HepG2 (cell line): ENCODE measurements around the gene RNH1. TPM values are rescaled to one million over a fixed set of nuclear protein-coding genes. Genes with fewer than 3 reads are reported as not detected.

Experiments
- ATAC-seq: fragments of 200-7000 bp; cut with Tn5 transposase; 3 replicates; pipeline ENCODE4 v1.9.1; 2020; ENCODE audit warnings: mild to moderate bottlenecking, moderate library complexity
- BruUV-seq: library from RNA; stranded (reverse); fragments of 400-500 nt; replicated peaks from 2 replicates; lab custom pipeline; 2021; lab: Mats Ljungman, UMichigan
- CTCF ChIA-PET: fragments of 300-600 bp; formaldehyde crosslinking; extraction: SDS; loops from one replicate; lab custom pipeline; 2021; ENCODE audit warnings: low total read pairs, inconsistent platforms, low intra/inter-chr PET ratio; lab: Yijun Ruan, JAX
- POLR2A ChIA-PET: fragments of 350-600 bp; sonication (Branson Sonifier 250); formaldehyde crosslinking; loops from one replicate; lab custom pipeline; 2020; ENCODE audit warnings: antibody characterized with exemption, inconsistent platforms; lab: Yijun Ruan, JAX
- DNase-seq: peaks from one replicate; pipeline ENCODE4 v3.0.0-alpha.2; 2015; ENCODE audit warnings: low spot score
- FAIRE-seq: peaks from 3 replicates; lab custom pipeline; 2011; peaks lifted over from hg19 to GRCh38; lab: Jason Lieb, UNC
- H2AFZ ChIP-seq: one replicate; pipeline ENCODE4 v1.6.1; 2011; ENCODE audit warnings: low read length, inconsistent platforms
- H3K27ac ChIP-seq: fragments of 300-600 bp; 3 replicates; pipeline ENCODE4 v1.8.0; 2011; ENCODE audit warnings: mixed run types, mild to moderate bottlenecking, mixed read lengths, low read length, inconsistent platforms; ENCODE audit not compliant: insufficient read depth; ENCODE audit errors: extremely low read length
- H3K27me3 ChIP-seq, 2 experiments: fragments of 200-600 bp in 1 of 2; 2 replicates in 1 of 2; 3 replicates in 1 of 2; pipeline versions ENCODE4 v1.6.0 to v1.8.0; 2011; ENCODE audit warnings: low read length in 2 of 2, mild to moderate bottlenecking in 2 of 2, moderate library complexity in 2 of 2, inconsistent platforms in 1 of 2; ENCODE audit not compliant: insufficient read depth in 2 of 2, control insufficient read depth in 1 of 2
- H3K36me3 ChIP-seq, 2 experiments: fragments of 200-600 bp in 1 of 2; replicated peaks in 1 of 2; 2 replicates in 1 of 2; 3 replicates in 1 of 2; pipeline versions ENCODE4 v1.5.1 to v1.8.0; 2011; ENCODE audit warnings: low read length in 2 of 2, inconsistent platforms in 1 of 2; ENCODE audit not compliant: insufficient read depth in 2 of 2, control insufficient read depth in 1 of 2
- H3K4me1 ChIP-seq: 2 replicates; pipeline ENCODE4 v1.5.1; 2012; ENCODE audit warnings: low read length, inconsistent platforms; ENCODE audit not compliant: insufficient read depth
- H3K4me2 ChIP-seq: 2 replicates; pipeline ENCODE4 v1.6.0; 2011; ENCODE audit warnings: low read depth, low read length, inconsistent platforms
- H3K4me3 ChIP-seq, 3 experiments: fragments of 200-600 bp in 1 of 3; sonication (generic), shearing (Covaris generic) in 1 of 3; replicated peaks in 1 of 3; 2 replicates each; pipeline ENCODE4 v1.5.1; 2011 to 2016; ENCODE audit warnings: low read length in 3 of 3, inconsistent platforms in 2 of 3, low read depth in 2 of 3, mild to moderate bottlenecking in 2 of 3, control low read depth in 1 of 3, mixed read lengths in 1 of 3; ENCODE audit not compliant: insufficient read depth in 1 of 3
- H3K79me2 ChIP-seq: one replicate; pipeline ENCODE4 v1.6.1; 2011; ENCODE audit warnings: low read length, inconsistent platforms; ENCODE audit not compliant: insufficient read depth
- H3K9ac ChIP-seq: 2 replicates; pipeline ENCODE4 v1.6.0; 2011; ENCODE audit warnings: mild to moderate bottlenecking, low read depth, low read length, inconsistent platforms; ENCODE audit not compliant: insufficient read depth
- H3K9me3 ChIP-seq: 2 replicates; pipeline ENCODE4 v1.5.1; 2012; ENCODE audit warnings: mild to moderate bottlenecking, low read length
- H4K20me1 ChIP-seq: 2 replicates; pipeline ENCODE4 v1.6.0; 2011; ENCODE audit warnings: inconsistent platforms, mild to moderate bottlenecking, low read length, moderate library complexity; ENCODE audit not compliant: insufficient read depth
- ADNP ChIP-seq: sonication (generic); formaldehyde crosslinking; IDR thresholded peaks from 2 replicates; pipeline ENCODE4 v1.4.0; 2020; ENCODE audit warnings: missing genetic modification reagents
- AGO2 ChIP-seq: fragments of 200-400 bp; formaldehyde crosslinking; optimal IDR thresholded peaks from 2 replicates; pipeline ENCODE3; 2017; ENCODE audit warnings: mild to moderate bottlenecking, low read depth, low read length, moderate library complexity
- ELF4 ChIP-seq: sonication (generic); formaldehyde crosslinking; IDR thresholded peaks from 2 replicates; pipeline ENCODE4 v1.5.0; 2020; ENCODE audit warnings: missing genetic modification reagents, mild to moderate bottlenecking, moderate library complexity, borderline replicate concordance
- HNRNPH1 ChIP-seq: fragments of 200-400 bp; formaldehyde crosslinking; optimal IDR thresholded peaks from 2 replicates; pipeline ENCODE3; 2017; ENCODE audit warnings: mild to moderate bottlenecking, low read depth, low read length
- HNRNPUL1 ChIP-seq: fragments of 200-400 bp; formaldehyde crosslinking; IDR thresholded peaks from 2 replicates; pipeline ENCODE4 v1.6.1; 2017; ENCODE audit warnings: low read depth, mild to moderate bottlenecking, low read length, moderate library complexity
- KLF16 ChIP-seq, 2 experiments: sonication (generic) in 1 of 2; formaldehyde crosslinking in 1 of 2; IDR thresholded peaks; 2 replicates each; pipeline versions ENCODE4 v1.6.1 to v1.8.0; 2016 to 2023; ENCODE audit warnings: missing genetic modification reagents in 2 of 2, missing compliant biosample characterization in 1 of 2
- NFE2L2 ChIP-seq: fragments of 150-350 bp; IDR thresholded peaks from 2 replicates; pipeline ENCODE4 v1.6.1; 2014; ENCODE audit warnings: low read length
- RCOR2 ChIP-seq: IDR thresholded peaks from 2 replicates; pipeline ENCODE4 v1.6.1; 2016; ENCODE audit warnings: missing biosample characterization, missing genetic modification reagents
- SMARCC2 ChIP-seq: fragments of 450-650 bp; IDR thresholded peaks from 2 replicates; pipeline ENCODE4 v1.6.1; 2017; ENCODE audit warnings: antibody characterized with exemption, mild to moderate bottlenecking
- XBP1 ChIP-seq: sonication (generic); formaldehyde crosslinking; IDR thresholded peaks from 2 replicates; pipeline ENCODE4 v1.5.0; 2020; ENCODE audit warnings: missing genetic modification reagents
- ZNF629 ChIP-seq: sonication (generic); formaldehyde crosslinking; conservative IDR thresholded peaks from 2 replicates; pipeline ENCODE4 v1.5.0; 2020; ENCODE audit warnings: missing genetic modification reagents
- WGBS: methylation state at CpG from one replicate; pipeline ENCODE4 v1.1.6; 2017; ENCODE audit warnings: low lambda C conversion rate; 5-methylcytosine and 5-hydroxymethylcytosine counted together
- in situ Hi-C: cut with HindIII; loops from 2 replicates; pipeline ENCODE4 v1.10.0; 2017; ENCODE audit warnings: low pct_unique_long_range_greater_than_20kb; ENCODE audit not compliant: extremely low pct_ligation_motif_present
- intact Hi-C: fragments of 100-400 bp; cut with micrococcal nuclease; formaldehyde crosslinking; loops from one replicate; pipeline ENCODE4 v1.10.0; 2022; ENCODE audit not compliant: unreplicated experiment
- polyA plus RNA-seq, 8 experiments: library from polyadenylated mRNA; depleted of rRNA in 3 of 8; stranded (reverse) in 7 of 8; unstranded in 1 of 8; fragments of >200 nt; fragmentation: Illumina TruSeq in 4 of 8; extraction: Trizol in 4 of 8; gene quantifications; 2 replicates each; pipeline versions ENCODE4 v1.2.1 to v1.2.3, GENCODE V29; 2011 to 2016; ENCODE audit warnings: low read depth in 4 of 8, missing spikeins in 1 of 8, mixed read lengths in 1 of 8; ENCODE audit not compliant: insufficient read depth in 1 of 8
- total RNA-seq, 5 experiments: library from RNA; depleted of rRNA; stranded (reverse); fragments of >200 nt; fragmentation: Illumina TruSeq; extraction: Trizol; gene quantifications; 2 replicates each; pipeline ENCODE4 v1.2.3, GENCODE V29; 2016; ENCODE audit warnings: low read depth in 1 of 5
- TF ChIP-seq, protein P1 (sequence below): sonication (generic); formaldehyde crosslinking; IDR thresholded peaks from 2 replicates; pipeline ENCODE4 v1.4.0; 2020; ENCODE audit warnings: missing genetic modification reagents, borderline replicate concordance

RNH1 gene
- total and polyA plus RNA-seq, 2 of the 13 experiments (the other 11 are each of a cell fraction or from before 2014, with no cell fraction given): 36.0 to 74.1 TPM

DNA sequence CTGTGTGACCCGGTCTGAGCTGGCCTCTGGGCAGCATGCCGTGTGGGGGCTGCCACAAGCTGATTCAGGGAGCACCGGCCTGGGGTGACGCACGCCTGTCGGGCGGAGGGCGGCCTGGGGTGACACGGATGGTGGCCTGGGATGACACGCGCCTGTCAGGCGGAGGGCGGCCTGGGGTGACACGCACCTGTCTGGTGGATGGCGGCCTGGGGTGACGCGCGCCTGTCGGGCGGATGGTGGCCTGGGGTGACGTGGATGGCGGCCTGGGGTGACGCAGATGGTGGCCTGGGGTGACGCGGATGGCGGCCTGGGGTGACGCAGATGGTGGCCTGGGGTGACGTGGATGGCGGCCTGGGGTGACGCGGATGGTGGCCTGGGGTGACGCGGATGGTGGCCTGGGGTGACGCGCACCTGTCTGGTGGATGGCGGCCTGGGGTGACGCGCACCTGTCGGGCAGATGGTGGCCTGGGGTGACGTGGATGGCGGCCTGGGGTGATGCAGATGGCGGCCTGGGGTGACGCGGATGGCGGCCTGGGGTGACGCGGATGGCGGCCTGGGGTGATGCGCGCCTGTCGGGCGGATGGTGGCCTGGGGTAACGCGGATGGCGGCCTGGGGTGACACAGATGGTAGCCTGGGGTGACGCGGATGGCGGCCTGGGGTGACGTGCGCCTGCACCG is 35.4 kb downstream of the RNH1 start:
- H3K27ac ChIP-seq: no peak overlapping the region
- 97% methylated on average over 61 of the region's 61 CpGs for WGBS
- peaks cover 19% of the 10 kb centered on the region for H3K4me1 ChIP-seq
- CTCF ChIA-PET: no interaction called here
- H2AFZ ChIP-seq: no peak overlapping the region
- in situ Hi-C loops: no loop called here
- no peak overlapping the region for H3K9ac ChIP-seq
- H3K4me3 ChIP-seq: no peak overlapping the region
- no peak for FAIRE-seq
- POLR2A ChIA-PET: no interaction called here
- no peaks in the 10 kb centered on the region for H3K27me3 ChIP-seq
- no peak overlapping the region for H3K4me2 ChIP-seq
- no peak for TF ChIP-seq ZNF629 (CRISPR knock-in tag)
- TF ChIP-seq AGO2: peak; percentile 40
- TF ChIP-seq, all 625 proteins: peak for 1
- H4K20me1 ChIP-seq: no peaks in the 10 kb centered on the region
- no peak for ATAC-seq
- H3K36me3 ChIP-seq: peaks cover 1 to 8% of the 10 kb centered on the region in 2 experiments; a peak in 2 of 5 replicates
- BruUV-seq: no TSS peak
- no peak for DNase-seq
- intact Hi-C loops: no loop called here
- peaks cover 15% of the 10 kb centered on the region for H3K79me2 ChIP-seq
- no peaks in the 10 kb centered on the region for H3K9me3 ChIP-seq

DNA sequence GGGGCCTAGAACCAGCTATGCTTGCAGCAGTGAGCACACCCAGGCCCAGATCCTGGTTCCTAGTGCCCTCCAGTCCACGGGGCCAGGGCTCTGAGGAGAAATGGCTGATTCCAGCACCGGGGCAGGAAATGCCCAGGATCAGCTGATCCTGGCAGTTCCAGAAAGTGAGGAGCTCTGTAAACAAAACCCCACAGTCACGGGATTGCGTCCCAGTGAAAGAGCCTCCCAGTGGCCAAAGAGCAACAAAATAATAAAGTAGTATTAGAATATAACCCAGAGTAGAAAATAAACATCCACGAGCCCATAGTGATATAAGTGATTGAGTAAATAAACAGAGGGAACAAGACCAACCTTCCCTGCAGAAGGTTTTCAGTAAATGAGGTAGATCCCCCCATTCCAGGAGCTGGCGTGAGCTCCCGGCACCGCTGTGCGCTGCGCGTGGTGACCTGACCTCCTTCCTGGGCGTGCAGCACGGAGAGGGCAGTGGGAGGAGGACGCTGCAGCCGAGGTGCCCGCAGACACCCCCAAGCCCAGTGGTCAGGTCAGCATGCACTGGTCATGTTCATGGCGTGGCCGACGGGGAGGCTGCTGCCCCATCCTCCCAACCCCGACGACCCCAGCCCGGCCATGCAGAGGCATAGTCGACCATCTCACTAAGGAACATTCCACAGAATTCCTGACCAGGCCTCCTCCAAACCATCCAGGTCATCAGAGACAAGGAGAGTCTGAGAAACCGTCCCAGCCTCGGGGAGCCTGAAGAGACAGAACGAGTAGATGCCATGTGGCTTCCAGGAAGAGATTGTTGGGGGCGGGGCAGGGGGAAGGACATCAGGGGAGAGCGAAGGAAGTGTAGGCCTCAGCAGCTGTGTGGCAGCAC is 37.1 kb downstream of the RNH1 start:
- Histone ChIP-seq H3K79me2 (peaks cover 10% of the 10 kb centered on the region), H3K4me1 (peaks cover 19% of the 10 kb centered on the region), H3K9ac (peak overlapping the region; percentile 83), H2AFZ (no peak overlapping the region), H3K4me3 (peak overlapping the region; percentile 32 to 71 (median 43)), H4K20me1 (no peaks in the 10 kb centered on the region), H3K27me3 (no peaks in the 10 kb centered on the region), H3K9me3 (no peaks in the 10 kb centered on the region), H3K4me2 (peak overlapping the region; percentile 100), H3K36me3 (peaks cover 0 to 9% of the 10 kb centered on the region in 2 experiments; a peak in 4 of 5 replicates), H3K27ac (peak overlapping the region; percentile 90)
- POLR2A ChIA-PET: interaction anchor here (0.8 to 1.4 kb wide), 11 partner anchors 9 to 349 kb away, joined by 3 to 10 read pairs (median 4); partner anchors contain the start of genes PNPLA2, PTDSS2 and RNH1
- ATAC-seq: peak; percentile 89
- DNase-seq: peak; percentile 83
- FAIRE-seq: peak; percentile 59
- in situ Hi-C loops: no loop called here
- CTCF ChIA-PET: interaction anchor here (1.1 kb wide), 1 partner anchor 48 kb away, joined by 5 read pairs; no protein-coding TSS in a partner anchor
- intact Hi-C loops: no loop called here
- WGBS: 72% methylated on average over 26 of the region's 28 CpGs
- no TSS peak for BruUV-seq
- TF ChIP-seq HNRNPUL1 (no peak), RCOR2 (CRISPR knock-in tag) (no peak), HNRNPH1 (no peak), KLF16 (CRISPR knock-in tag; IDR thresholded peaks at IDR 0.05) (0 out of 4 replicates have a peak, but pooled peaks of 1 of the 2 experiments have one; percentile 35), ADNP (no peak), SMARCC2 (no peak), ELF4 (no peak), NFE2L2 (no peak), XBP1 (CRISPR knock-in tag) (0 out of 2 replicates have a peak, but pooled peaks have one; percentile 38)
- TF ChIP-seq, protein P1, sequence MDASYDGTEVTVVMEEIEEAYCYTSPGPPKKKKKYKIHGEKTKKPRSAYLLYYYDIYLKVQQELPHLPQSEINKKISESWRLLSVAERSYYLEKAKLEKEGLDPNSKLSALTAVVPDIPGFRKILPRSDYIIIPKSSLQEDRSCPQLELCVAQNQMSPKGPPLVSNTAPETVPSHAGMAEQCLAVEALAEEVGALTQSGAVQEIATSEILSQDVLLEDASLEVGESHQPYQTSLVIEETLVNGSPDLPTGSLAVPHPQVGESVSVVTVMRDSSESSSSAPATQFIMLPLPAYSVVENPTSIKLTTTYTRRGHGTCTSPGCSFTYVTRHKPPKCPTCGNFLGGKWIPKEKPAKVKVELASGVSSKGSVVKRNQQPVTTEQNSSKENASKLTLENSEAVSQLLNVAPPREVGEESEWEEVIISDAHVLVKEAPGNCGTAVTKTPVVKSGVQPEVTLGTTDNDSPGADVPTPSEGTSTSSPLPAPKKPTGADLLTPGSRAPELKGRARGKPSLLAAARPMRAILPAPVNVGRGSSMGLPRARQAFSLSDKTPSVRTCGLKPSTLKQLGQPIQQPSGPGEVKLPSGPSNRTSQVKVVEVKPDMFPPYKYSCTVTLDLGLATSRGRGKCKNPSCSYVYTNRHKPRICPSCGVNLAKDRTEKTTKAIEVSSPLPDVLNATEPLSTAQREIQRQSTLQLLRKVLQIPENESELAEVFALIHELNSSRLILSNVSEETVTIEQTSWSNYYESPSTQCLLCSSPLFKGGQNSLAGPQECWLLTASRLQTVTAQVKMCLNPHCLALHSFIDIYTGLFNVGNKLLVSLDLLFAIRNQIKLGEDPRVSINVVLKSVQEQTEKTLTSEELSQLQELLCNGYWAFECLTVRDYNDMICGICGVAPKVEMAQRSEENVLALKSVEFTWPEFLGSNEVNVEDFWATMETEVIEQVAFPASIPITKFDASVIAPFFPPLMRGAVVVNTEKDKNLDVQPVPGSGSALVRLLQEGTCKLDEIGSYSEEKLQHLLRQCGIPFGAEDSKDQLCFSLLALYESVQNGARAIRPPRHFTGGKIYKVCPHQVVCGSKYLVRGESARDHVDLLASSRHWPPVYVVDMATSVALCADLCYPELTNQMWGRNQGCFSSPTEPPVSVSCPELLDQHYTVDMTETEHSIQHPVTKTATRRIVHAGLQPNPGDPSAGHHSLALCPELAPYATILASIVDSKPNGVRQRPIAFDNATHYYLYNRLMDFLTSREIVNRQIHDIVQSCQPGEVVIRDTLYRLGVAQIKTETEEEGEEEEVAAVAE (CRISPR knock-in tag): 0 out of 2 replicates have a peak, but pooled peaks have one; percentile 33
